HG03159 (cell line): Measurements from ENCODE around the gene HK3.
"Not testable (repeated sequence)": the region's sequence is repeated elsewhere in the genome, so short reads cannot be mapped to it uniquely, and the experiment has no call there.

Source experiments
- ATAC-seq: cut with Tn5 transposase; IDR thresholded peaks from one replicate; pipeline ENCODE4 v1.9.1; 2021; ENCODE audit warnings: mild to moderate bottlenecking, moderate library complexity; ENCODE audit not compliant: unreplicated experiment

The HK3 gene

DNA sequence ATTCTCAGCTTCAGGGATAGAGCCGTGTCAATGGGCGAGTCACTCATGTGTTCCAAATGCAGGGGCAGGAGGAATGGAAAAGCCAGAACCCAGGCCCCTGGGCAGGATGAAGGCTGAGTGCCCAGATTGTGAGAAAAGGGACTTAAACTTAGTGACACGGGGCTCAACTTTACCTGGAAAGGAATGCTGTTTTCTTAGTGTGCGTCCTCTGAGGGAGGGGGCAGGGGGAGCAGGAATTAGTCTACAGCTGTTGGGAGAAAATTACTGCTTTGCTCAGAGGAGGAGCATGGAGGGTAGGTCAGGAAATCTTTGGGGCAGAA, 14.6 kb downstream of the HK3 start:
- ATAC-seq, result no peak

DNA sequence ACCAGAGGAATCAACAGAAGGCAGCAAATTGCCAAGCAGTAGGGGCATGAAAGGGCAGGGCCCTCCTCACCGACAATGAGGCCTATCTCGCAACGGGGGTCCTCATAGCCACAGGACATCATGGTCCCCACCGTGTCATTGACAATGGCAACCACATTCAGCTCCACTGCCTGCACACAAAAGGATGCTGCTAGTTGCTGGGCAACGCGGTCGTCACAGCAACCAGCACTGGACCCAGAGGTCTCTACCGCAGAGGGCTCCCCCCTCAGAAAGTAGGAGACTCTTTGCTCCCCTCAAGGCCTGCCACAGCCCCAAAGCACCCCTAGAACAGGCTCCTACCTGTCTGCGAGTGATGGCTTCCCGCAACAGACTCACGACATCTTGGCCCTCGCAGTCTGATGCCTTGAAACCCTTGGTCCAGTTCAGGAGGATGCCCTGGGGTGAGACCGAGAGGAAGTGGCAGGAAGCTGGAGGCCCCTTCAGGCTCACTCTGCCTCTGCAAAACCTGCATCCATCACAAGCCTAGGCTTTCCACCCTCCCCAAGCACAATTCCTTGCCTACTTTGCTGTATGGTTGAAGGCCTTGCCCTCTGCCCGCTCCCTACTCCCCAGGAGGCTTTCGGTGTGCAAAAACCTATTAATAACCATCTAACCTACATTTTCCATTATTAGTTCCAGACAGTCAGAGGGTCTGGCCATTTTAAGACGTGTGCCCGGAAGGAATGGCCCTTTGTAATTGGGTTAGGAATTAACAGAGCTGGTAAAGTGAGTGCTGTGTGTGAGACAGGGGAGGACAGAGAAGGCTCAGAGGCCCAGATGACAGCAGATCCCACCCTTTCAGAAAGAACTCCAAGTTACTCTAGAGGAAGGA, 15.2 kb downstream of the HK3 start:
- ATAC-seq, result no peak

DNA sequence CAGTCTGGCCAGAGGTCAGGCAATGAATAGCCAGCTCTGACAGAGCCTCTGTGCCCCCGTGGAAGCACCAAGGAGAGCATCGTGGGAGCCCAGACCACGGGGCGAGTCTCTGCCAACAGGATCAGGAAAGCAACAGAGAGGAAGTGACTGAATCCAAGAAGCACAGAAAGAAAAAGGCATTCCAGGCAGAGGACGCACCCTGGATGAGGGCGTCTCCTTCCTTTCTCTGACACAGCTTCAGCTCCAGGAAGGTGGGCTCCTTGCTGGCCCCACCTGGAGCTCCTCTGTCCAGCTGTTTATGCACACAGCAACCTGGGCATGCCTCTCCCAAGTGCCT, 16.6 kb downstream of the HK3 start:
- ATAC-seq, result no peak

DNA sequence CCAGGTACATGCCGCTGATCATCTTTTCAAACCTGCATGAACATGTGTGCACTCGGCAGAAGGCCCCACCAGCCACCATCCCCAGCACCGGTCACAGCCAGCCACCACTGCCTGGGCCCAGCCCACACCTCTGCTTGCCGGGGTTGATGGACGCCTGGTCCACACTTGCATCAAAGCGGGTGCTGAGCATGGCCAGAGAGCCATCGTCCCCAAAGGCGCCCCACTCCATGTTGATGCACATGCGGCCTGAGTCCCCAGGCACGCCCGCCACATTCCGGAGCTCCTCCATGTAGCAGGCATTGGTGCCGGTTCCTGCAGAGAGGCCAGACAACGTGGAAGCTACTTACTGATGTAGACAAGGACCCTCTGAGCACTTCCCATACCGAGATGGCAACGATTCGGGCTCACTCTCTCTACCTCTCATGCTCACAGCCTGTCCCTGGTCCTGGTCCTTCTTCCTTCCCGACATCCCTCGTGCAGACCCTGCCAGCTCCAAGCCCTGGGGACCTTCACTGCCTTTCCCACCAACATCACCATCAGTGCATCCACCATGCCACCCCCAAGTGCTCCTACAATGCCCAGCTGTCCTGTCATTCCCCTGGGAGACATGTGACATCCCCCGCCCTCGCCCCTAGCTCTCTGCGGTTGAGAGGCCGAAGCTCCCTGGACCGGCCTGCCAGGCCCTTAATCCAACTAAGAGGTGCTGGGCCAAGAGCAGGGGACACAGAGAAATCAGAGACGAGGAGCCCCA, 17.2 kb downstream of the HK3 start:
- no peak for ATAC-seq

DNA sequence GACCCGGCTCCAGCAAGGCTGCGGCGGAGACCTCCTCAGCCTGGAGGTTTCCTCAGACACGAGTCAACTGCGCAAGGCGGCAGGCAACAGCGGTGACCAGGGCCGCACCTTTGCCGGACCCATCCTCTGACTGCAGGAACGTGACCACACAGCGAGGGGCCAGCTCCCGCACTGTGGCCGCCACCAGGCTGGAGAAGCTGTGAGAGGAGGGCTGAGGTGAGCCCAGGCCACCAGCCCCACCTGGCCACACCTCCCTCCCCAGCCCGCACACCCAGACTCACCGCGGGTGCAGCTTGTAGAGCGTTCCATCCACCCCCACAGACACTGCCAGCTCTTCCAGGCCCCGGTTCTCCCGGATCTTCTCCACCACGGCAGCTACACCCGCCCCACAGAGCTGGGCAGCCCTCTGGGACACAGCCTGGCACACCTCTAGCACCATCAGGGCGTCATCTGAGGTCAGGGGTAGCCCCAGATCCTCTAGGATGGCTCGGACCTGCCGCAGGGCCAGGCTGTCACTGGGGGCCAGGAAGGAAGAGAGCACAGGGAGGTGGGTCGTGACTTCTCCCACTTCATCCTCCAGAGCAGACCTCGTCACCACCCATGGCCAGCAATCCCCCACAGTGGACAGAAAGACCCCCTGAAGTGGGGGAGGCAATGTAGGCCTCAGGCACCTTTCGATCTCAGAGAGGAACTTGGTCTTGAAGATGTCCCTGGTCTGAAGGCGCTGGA, 18.0 kb downstream of the HK3 start:
- ATAC-seq, result no peak

DNA sequence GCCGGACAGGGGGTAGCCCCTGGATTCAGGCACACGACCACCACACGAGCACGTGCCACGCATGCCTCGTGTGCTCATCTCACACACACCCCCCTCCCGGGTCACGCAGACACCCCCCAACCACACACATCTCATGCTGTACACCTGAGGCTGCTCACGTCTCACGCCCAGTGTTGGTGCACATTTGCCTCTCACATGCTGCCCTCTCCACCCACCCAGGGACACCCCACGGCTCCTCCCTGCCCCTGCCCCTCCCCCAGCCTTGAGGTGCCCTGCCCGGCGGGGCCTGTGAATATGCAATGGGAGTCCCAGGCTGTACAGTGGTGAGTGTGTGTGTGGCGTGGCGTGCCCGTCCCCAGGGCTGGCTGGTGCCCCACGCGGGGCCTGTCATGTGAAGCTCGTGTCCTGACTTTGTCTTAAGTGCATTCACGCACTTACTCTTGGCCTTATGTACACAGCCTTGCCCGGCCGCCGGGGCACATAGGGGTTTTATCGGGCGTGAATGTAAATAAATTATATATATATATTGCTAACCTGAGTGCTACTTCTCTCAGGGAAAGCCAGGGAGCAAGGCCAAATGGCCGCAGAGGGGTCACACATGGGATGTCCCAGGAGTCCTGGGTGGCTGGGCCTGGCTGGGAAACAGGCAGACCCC, 18.7 kb downstream of the HK3 start:
- ATAC-seq, result no peak

DNA sequence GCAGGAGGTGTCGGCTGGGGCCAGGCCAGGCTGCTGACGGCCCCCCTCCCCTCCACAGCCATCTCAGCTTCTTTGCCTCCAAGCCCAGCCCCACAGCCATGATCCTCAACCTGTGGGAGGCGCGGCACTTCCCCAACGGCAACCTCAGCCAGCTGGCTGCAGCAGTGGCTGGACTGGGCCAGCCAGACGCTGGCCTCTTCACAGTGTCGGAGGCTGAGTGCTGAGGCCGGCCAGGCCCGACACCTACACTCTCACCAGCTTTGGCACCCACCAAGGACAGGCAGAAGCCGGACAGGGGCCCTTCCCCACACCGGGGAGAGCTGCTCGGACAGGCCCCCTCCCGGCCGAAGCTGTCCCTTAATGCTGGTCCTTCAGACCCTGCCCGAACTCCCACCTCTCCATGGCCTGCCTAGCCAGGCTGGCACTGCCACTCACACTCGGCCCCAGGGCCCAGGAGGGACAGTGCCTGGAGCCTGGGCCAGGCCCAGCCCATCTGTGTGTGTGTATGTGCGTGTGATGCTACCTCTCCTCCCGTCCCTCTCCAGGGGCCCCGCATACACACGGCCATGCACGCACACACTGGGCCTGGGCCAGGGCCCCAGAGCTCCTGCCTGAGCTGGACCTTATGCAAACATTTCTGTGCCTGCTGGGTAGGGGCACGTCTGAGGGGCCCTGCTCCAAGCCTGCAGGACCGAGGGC, 19.3 kb downstream of the HK3 start:
- ATAC-seq, result no peak

DNA sequence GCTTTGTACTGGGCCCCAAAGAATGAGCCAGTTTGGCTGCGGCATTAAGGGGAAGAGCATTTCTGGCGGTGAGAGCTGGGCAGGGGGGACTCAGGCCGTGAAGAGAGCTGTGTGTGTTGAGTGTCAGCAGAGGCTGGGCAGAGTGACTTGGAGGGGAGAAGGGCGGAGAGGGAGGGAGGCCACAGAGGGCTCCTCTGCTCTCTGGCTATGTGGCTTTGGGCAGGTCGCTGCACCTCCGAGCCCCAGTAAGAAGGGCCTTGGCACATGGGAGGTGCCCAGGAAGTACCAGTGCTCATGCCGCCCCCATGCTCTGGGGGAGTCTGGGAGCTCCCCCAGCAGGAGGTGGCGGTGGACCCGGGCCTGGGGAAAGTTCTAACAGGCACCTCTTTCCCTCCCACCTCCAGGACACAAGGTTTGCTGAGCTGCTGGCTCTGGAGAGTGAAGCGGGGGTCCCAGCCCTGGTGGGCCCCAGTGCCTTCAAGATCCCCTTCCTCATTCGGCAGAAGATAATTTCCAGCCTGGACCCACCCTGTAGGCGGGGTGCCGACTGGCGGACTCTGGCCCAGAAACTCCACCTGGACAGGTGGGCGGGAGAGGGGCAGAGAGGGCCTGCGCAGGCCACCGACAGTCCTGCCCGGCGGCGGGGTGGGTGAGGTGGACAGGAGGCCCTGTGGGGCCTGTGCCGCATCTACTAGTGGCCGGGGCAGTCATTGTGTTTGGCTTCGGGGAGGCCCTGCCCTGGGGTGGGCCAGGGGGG, 20.1 kb downstream of the HK3 start:
- ATAC-seq, result no peak

DNA sequence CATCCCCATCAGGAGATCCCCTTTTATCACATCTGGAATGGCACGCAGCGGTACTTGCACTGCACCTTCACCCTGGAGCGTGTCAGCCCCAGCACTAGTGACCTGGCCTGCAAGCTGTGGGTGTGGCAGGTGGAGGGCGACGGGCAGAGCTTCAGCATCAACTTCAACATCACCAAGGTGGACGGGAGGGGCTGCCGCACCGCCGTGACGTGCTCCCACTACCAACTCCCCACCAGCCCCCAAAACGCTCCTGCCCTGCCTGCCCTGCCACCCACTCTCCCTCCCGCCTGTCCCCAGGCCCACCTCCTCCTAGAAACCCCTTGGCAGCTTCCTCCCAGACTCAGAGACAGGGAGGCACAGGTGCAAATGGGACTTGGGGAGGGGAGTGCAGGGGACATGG, 20.7 kb downstream of the HK3 start:
- ATAC-seq, result no peak

DNA sequence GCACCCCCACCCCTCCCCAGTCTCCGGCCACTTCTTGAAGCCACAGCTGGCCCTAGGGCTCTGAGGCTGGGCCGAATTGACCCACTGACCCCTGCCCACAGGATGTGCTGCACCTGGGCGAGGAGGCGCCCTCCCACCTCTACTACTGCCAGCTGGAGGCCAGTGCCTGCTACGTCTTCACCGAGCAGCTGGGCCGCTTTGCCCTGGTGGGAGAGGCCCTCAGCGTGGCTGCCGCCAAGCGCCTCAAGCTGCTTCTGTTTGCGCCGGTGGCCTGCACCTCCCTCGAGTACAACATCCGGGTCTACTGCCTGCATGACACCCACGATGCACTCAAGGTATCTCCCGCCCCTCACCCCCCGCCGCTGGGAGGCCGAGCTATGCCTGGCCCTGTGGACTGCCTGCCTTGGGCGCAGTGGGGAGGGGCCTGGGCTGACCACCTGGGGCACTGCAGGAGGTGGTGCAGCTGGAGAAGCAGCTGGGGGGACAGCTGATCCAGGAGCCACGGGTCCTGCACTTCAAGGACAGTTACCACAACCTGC, 21.3 kb downstream of the HK3 start:
- ATAC-seq, result no peak

DNA sequence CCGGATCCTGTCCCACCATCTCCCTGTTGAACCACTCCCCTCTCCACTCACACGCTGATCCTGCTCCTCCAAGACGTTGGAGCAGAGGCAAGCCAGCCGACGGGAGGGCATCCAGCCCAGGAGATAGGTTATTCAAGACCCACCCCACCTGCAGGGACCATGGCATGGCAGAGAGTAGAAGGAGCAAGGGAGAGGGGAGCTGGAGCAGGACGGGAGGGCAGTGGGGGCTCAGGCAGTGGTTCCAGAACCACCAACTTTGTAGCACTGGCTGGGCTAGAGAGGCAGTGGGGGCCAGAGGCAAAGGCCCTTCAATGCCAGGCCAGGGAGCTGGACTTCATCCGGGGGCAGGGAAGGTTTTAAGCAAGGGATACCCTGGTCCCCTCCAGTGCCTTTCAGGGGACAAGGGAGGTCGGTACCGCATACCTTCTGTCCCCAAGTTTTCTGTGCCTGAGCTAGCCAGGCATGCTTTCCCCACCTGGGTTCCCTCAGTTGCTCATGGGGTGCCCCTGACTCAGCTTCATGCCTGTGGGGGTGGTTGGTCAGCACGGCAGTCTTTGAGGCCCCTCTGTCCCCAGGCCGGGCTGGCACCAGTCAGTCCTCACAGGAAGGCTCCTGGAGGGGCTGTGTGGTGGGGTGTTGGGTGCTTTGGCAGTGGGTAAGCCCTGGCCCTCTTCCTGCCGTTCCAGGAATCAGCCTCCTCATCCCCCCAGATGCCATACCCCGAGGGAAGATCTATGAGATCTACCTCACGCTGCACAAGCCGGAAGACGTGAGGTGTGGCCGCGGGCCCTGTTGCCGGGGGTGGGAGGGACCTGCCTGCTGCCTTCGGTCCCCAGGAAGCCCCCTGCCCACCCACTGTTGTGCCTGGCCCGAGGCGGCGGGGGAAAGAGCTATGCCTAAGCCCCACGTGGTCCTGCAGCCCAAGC, 22.4 kb downstream of the HK3 start:
- ATAC-seq, result no peak

DNA sequence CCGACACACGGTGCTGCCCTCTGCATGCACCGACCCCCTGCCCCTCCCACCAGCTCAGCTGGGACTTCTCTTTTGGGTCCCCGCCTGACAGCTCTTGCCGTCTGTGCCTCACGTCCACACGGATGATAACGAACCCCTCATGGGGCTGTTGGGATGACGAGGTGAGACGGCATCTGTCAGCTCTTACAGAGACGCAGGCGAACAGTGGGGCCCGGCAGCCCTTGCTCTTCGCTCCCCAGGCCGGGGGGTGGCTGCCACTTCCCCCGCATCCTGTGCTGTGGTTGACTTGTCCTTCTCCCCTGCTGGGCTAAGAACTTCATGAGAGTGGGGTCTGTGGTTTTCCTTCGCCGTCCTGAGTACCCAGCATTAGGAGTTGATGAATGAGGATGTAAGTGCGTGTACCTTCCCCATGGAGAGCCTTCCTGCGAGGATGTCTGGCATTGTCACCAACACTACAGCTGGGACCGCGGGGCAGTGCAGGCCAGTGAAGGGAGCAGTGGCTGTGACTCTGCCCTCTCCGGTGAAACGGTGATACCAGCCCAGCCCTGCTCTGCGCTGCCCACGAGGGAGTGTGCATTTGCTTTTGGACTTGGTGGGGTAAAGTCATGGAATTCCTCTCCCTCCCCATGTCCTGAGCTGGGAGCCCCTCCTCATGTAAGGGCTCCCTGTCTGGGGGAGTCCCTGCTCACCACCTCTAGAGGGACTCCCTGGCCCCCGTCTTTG, 23.2 kb downstream of the HK3 start:
- ATAC-seq, result no peak

DNA sequence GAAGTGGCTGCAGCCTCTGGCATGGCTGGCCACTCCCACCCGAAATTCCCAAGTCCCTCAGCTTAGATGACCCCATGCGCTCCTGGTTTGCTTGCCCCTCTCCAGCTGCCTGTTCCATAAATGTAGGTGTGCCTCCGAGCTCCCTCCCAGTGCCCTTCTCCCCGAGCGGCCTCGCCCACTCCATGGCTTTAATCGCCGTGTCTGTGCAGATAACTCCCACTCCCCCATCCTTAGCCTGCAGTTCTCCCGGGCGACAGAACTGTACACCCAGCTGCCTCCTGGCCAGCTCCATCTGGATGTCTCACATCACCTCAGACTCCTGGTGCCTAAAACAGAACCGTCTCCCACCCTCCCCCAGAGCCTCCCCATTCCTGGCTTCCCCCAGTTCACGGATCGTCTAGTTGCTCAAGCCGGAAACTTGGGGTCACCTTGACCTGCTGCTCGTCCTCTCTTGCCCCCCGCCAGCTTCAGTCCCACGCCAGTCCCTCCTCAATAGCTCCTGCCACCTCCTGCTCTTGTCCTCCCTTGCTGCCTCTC, 24.1 kb downstream of the HK3 start:
- ATAC-seq, result no peak

DNA sequence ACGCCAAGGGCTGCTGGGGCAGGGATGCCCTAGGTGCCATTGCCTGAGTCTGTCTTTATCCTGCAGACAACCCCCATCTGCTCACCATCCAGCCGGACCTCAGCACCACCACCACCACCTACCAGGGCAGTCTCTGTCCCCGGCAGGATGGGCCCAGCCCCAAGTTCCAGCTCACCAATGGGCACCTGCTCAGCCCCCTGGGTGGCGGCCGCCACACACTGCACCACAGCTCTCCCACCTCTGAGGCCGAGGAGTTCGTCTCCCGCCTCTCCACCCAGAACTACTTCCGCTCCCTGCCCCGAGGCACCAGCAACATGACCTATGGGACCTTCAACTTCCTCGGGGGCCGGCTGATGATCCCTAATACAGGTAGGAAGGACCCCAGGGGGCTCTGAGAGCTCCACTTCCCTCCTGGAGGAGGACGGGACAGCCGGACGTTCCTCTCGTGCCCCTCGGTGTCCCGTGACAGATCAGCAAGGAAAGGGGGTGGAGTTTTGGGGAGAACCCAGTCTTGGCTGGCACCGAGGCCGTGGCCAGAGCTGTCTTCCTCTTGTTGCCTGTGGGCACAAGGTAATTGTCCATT, 24.9 kb downstream of the HK3 start:
- ATAC-seq, result no peak

DNA sequence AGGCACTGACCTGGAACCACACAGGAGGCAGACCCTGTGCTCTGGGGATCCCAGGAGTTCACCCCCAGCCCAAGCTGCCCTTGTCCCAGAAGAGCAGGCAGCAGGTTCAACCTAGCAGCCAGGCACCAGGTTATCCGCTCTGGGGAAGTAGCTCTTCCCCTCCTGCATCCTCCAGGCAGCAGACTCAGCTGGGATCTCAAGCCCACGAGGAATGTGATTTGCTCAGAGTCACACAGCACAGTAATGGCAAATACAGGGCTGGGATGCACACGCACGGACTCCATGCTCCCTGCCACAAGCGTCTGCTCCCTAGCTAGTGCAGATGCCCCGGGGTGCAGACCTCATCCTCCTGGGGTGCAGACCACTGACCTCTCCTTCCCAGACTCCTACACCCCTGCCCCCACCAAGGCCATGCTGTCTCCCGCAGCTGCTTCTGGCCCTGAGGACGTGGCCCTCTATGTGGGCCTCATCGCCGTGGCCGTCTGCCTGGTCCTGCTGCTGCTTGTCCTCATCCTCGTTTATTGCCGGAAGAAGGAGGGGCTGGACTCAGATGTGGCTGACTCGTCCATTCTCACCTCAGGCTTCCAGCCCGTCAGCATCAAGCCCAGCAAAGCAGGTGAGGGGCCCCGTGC, 25.5 kb downstream of the HK3 start:
- no peak for ATAC-seq

DNA sequence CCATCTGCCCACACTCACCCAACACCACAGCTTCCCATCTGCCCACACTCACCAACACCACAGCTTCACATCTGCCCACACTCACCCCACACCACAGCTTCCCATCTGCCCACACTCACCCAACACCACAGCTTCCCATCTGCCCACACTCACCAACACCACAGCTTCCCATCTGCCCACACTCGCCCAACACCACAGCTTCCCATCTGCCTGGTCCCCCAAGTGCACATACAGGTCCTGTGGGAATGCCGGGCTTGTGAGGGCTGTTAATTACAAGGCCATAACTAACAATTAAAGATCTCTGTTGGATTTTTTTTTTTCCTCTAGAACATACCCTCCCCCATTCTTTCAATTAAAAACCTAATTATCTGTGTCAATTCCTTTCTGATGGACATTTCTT, 26.1 kb downstream of the HK3 start:
- ATAC-seq, result not testable (repeated sequence)

DNA sequence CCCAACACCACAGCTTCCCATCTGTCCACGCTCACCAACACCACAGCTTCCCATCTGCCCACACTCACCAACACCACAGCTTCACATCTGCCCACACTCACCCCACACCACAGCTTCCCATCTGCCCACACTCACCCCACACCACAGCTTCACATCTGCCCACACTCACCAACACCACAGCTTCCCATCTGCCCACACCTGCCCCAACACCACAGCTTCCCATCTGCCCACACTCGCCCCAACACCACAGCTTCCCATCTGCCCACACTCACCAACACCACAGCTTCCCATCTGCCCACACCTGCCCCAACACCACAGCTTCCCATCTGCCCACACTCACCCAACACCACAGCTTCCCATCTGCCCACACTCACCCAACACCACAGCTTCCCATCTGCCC, 26.6 kb downstream of the HK3 start:
- not testable (repeated sequence) for ATAC-seq
